ENCODE data around the gene TBXA2R. TPM values are rescaled to one million over a fixed set of nuclear protein-coding genes. Genes with fewer than 3 reads are reported as not detected.

The TBXA2R gene
- total RNA-seq, 1 donor from 2014 or later, result 0.39 TPM

DNA sequence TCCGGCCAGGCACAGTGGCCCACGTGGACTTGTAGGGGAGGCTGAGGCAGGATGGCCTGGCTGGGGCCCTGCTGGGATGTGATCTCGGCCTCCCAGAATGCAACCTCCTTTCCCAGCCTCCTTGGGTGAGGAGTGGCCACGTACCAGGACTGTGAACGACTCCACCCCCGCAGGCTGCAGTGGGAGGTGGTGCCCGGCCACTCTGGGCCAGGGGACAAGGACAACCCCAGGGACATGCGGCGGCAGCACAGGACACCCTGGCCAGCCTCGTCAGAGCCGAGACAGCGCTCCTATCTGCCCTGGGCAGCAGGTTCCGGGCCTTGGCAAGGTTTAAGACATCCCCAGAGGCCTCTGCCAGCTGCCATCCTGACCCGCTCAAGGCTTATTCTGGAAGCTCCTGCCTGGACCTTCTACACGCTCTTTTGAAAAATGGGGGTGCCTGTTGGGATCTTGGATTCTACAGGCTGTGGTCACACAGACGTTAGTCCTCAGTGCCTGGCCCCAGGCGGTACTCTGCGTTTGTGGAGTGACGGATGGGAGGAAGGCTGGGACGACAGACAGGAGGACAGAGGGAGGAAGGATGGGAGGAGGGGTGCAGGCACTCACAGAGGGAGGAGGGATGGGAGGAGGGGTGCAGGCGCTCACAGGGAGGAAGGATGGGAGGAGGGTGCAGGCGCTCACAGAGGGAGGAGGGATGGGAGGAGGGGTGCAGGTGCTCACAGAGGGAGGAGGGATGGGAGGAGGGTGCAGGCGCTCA, 39.8 kb upstream of the TBXA2R start:
- Histone ChIP-seq H4K20me1 (ENCODE audit: insufficient read depth, low read length) (peaks cover 3% of the 10 kb centered on the region), H3K4me2 (ENCODE audit: low read length) (no peak overlapping the region), H3K79me2 (ENCODE audit: insufficient read depth, low read length) (no peaks in the 10 kb centered on the region), H3K9me3 (ENCODE audit: insufficient read depth, low read depth, low read length) (no peaks in the 10 kb centered on the region), H3K4me1 (ENCODE audit: insufficient read depth, low read length) (peaks cover 5% of the 10 kb centered on the region), H3K27me3 (ENCODE audit: insufficient read depth, low read length) (no peaks in the 10 kb centered on the region), H3K4me3 (ENCODE audit: insufficient read depth, low read depth, low read length) (no peak overlapping the region), H2AFZ (ENCODE audit: low read depth, low read length) (no peak overlapping the region), H3K36me3 (ENCODE audit: insufficient read depth, low read length) (no peaks in the 10 kb centered on the region), H3K27ac (ENCODE audit: low read depth, low read length) (no peak overlapping the region), H3K9ac (ENCODE audit: low read length) (no peak overlapping the region)
- Mint-ChIP-seq H3K27ac (ENCODE audit: unreplicated experiment) (no peak overlapping the region), H3K9me3 (ENCODE audit: unreplicated experiment) (no peaks in the 10 kb centered on the region), H3K36me3 (ENCODE audit: low read depth, unreplicated experiment) (peaks cover 8% of the 10 kb centered on the region), H3K4me3 (ENCODE audit: unreplicated experiment) (no peak overlapping the region), H3K4me1 (ENCODE audit: low read depth, unreplicated experiment) (no peaks in the 10 kb centered on the region), H3K27me3 (ENCODE audit: low read depth, unreplicated experiment) (no peaks in the 10 kb centered on the region)
- DNase-seq (ENCODE audit: low read depth) (no peak), FAIRE-seq (no peak)
- TF ChIP-seq, protein P1, sequence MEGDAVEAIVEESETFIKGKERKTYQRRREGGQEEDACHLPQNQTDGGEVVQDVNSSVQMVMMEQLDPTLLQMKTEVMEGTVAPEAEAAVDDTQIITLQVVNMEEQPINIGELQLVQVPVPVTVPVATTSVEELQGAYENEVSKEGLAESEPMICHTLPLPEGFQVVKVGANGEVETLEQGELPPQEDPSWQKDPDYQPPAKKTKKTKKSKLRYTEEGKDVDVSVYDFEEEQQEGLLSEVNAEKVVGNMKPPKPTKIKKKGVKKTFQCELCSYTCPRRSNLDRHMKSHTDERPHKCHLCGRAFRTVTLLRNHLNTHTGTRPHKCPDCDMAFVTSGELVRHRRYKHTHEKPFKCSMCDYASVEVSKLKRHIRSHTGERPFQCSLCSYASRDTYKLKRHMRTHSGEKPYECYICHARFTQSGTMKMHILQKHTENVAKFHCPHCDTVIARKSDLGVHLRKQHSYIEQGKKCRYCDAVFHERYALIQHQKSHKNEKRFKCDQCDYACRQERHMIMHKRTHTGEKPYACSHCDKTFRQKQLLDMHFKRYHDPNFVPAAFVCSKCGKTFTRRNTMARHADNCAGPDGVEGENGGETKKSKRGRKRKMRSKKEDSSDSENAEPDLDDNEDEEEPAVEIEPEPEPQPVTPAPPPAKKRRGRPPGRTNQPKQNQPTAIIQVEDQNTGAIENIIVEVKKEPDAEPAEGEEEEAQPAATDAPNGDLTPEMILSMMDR (IDR thresholded peaks at IDR 0.05; ENCODE audit: insufficient read depth, low read depth, low read length), result no peak
- no peak for TF ChIP-seq EZH2 (IDR thresholded peaks at IDR 0.05; ENCODE audit: insufficient read depth, low read length)

DNA sequence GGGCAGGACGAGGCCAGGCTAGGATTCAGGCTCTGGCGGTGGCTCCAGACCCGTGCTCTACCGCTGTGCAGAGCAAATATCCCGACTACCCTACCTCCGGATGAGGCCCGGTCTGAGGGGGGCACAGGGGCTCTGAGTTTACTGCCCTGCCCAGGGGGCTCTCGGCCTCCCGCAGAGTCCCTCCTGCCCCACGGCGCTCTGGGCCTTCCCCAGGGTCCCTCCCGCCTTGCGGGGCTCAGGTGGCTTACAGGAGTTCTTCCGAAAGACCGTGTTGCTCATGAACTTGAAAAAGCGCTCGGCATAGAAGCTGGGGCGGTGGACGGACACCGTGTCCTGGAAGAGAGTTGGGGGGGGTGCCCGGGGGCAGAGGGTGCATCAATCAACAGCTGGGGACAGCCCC, 39.1 kb upstream of the TBXA2R start:
- Mint-ChIP-seq H3K4me3 (ENCODE audit: unreplicated experiment) (no peak overlapping the region), H3K27ac (ENCODE audit: unreplicated experiment) (no peak overlapping the region)

More for the DNA sequence above, 39.1 kb upstream of the TBXA2R start:
- H3K27ac ChIP-seq (ENCODE audit: low read depth, low read length), result no peak overlapping the region
- Mint-ChIP-seq H3K27me3 (ENCODE audit: low read depth, unreplicated experiment) (no peaks in the 10 kb centered on the region), H3K4me1 (ENCODE audit: low read depth, unreplicated experiment) (no peaks in the 10 kb centered on the region), H3K9me3 (ENCODE audit: unreplicated experiment) (no peaks in the 10 kb centered on the region), H3K36me3 (ENCODE audit: low read depth, unreplicated experiment) (peaks cover 3% of the 10 kb centered on the region)
- FAIRE-seq, result no peak
- no peaks in the 10 kb centered on the region for H3K36me3 ChIP-seq (ENCODE audit: insufficient read depth, low read length)
- no peaks in the 10 kb centered on the region for H3K27me3 ChIP-seq (ENCODE audit: insufficient read depth, low read length)
- peaks cover 5% of the 10 kb centered on the region for H3K4me1 ChIP-seq (ENCODE audit: insufficient read depth, low read length)
- H3K9me3 ChIP-seq (ENCODE audit: insufficient read depth, low read depth, low read length), result no peaks in the 10 kb centered on the region
- no peaks in the 10 kb centered on the region for H3K79me2 ChIP-seq (ENCODE audit: insufficient read depth, low read length)
- H3K4me3 ChIP-seq (ENCODE audit: insufficient read depth, low read depth, low read length), result no peak overlapping the region
- no peak overlapping the region for H2AFZ ChIP-seq (ENCODE audit: low read depth, low read length)
- H4K20me1 ChIP-seq (ENCODE audit: insufficient read depth, low read length), result peaks cover 3% of the 10 kb centered on the region
- TF ChIP-seq EZH2 (IDR thresholded peaks at IDR 0.05; ENCODE audit: insufficient read depth, low read length), result no peak
- TF ChIP-seq, protein P1 (IDR thresholded peaks at IDR 0.05; ENCODE audit: insufficient read depth, low read depth, low read length), result no peak
- no peak for DNase-seq (ENCODE audit: low read depth)
- H3K9ac ChIP-seq (ENCODE audit: low read length), result no peak overlapping the region
- H3K4me2 ChIP-seq (ENCODE audit: low read length), result no peak overlapping the region

All from astrocyte (in vitro differentiated cells and primary cell).